H9 (cell line): ENCODE results near the gene PRR29. TPM values are rescaled to one million over a fixed set of nuclear protein-coding genes. Genes with fewer than 3 reads are reported as not detected.

ENCODE experiments used
- DNase-seq: peaks from one replicate; pipeline ENCODE4 v3.0.0-alpha.2; 2017
- H2AFZ ChIP-seq: one replicate; pipeline ENCODE4 v1.6.1; 2013; ENCODE audit warnings: mild to moderate bottlenecking, low read length, control low read depth, moderate library complexity
- H2AK5ac ChIP-seq: 2 replicates; pipeline ENCODE4 v1.6.1; 2013; ENCODE audit warnings: low read length, control low read depth, mixed read lengths; ENCODE audit not compliant: insufficient read length
- H2BK120ac ChIP-seq: one replicate; pipeline ENCODE4 v1.6.1; 2013; ENCODE audit warnings: low read depth, mild to moderate bottlenecking, low read length, control low read depth, inconsistent platforms; ENCODE audit not compliant: poor library complexity, severe bottlenecking
- H2BK12ac ChIP-seq: 2 replicates; pipeline ENCODE4 v1.6.1; 2013; ENCODE audit warnings: low read length, control low read depth, mixed read lengths, low read depth; ENCODE audit not compliant: insufficient read length
- H2BK15ac ChIP-seq: 2 replicates; pipeline ENCODE4 v1.6.1; 2013; ENCODE audit warnings: low read depth, low read length, control low read depth
- H2BK20ac ChIP-seq: one replicate; pipeline ENCODE4 v1.6.1; 2013; ENCODE audit warnings: low read depth, mild to moderate bottlenecking, low read length, control low read depth, inconsistent platforms; ENCODE audit not compliant: poor library complexity, severe bottlenecking
- H2BK5ac ChIP-seq: 2 replicates; pipeline ENCODE4 v1.6.1; 2013; ENCODE audit warnings: low read length, control low read depth, mixed read lengths; ENCODE audit not compliant: insufficient read length
- H3K14ac ChIP-seq: 2 replicates; pipeline ENCODE4 v1.6.1; 2013; ENCODE audit warnings: low read length, control low read depth; ENCODE audit not compliant: insufficient read depth
- H3K18ac ChIP-seq: 2 replicates; pipeline ENCODE4 v1.6.1; 2013; ENCODE audit warnings: low read depth, mild to moderate bottlenecking, mixed read lengths, low read length, control low read depth; ENCODE audit not compliant: insufficient read length
- H3K23ac ChIP-seq: 2 replicates; pipeline ENCODE4 v1.6.1; 2013; ENCODE audit warnings: low read length, control low read depth, mixed read lengths, low read depth; ENCODE audit not compliant: insufficient read length
- H3K23me2 ChIP-seq: 2 replicates; pipeline ENCODE4 v1.6.1; 2013; ENCODE audit warnings: low read depth, mild to moderate bottlenecking, mixed read lengths, low read length, control low read depth; ENCODE audit not compliant: insufficient read length, poor library complexity, severe bottlenecking
- H3K27ac ChIP-seq: 2 replicates; pipeline ENCODE4 v1.5.1; 2013; ENCODE audit warnings: low read length, control low read depth, mixed read lengths, low read depth; ENCODE audit not compliant: insufficient read length
- H3K27me3 ChIP-seq: 2 replicates; pipeline ENCODE4 v1.6.1; 2013; ENCODE audit warnings: low read length, control low read depth, inconsistent platforms; ENCODE audit not compliant: insufficient read depth
- H3K4ac ChIP-seq: 2 replicates; pipeline ENCODE4 v1.6.1; 2013; ENCODE audit warnings: low read depth, mild to moderate bottlenecking, control low read depth, inconsistent platforms, low read length, moderate library complexity
- H3K4me1 ChIP-seq: 2 replicates; pipeline ENCODE4 v1.6.1; 2013; ENCODE audit warnings: low read length, control low read depth, inconsistent platforms; ENCODE audit not compliant: insufficient read depth
- H3K4me2 ChIP-seq: 2 replicates; pipeline ENCODE4 v1.6.1; 2013; ENCODE audit warnings: low read length, control low read depth, mixed read lengths; ENCODE audit not compliant: insufficient read length, insufficient read depth
- H3K56ac ChIP-seq: 2 replicates; pipeline ENCODE4 v1.6.1; 2013; ENCODE audit warnings: low read depth, mild to moderate bottlenecking, mixed read lengths, low read length, control low read depth; ENCODE audit not compliant: insufficient read length
- H3K79me1 ChIP-seq: 2 replicates; pipeline ENCODE4 v1.6.1; 2013; ENCODE audit warnings: low read depth, mild to moderate bottlenecking, moderate library complexity, low read length, control low read depth, inconsistent platforms; ENCODE audit not compliant: insufficient read depth, poor library complexity, severe bottlenecking
- H3K79me2 ChIP-seq: 2 replicates; pipeline ENCODE4 v1.6.1; 2013; ENCODE audit warnings: low read length, control low read depth, inconsistent platforms; ENCODE audit not compliant: insufficient read depth
- H3K9ac ChIP-seq: 2 replicates; pipeline ENCODE4 v1.6.1; 2013; ENCODE audit warnings: low read length, control low read depth, mixed read lengths; ENCODE audit not compliant: insufficient read length; ENCODE audit errors: extremely low read depth
- H3K9me3 ChIP-seq: one replicate; pipeline ENCODE4 v1.6.1; 2013; ENCODE audit warnings: low read depth, low read length, inconsistent platforms; ENCODE audit not compliant: control insufficient read depth
- H3T11ph ChIP-seq: one replicate; pipeline ENCODE4 v1.6.1; 2013; ENCODE audit warnings: mild to moderate bottlenecking, low read length, control low read depth, inconsistent platforms
- H4K20me1 ChIP-seq: one replicate; pipeline ENCODE4 v1.6.1; 2013; ENCODE audit not compliant: control insufficient read depth, insufficient read length, insufficient read depth
- H4K5ac ChIP-seq: 2 replicates; pipeline ENCODE4 v1.6.1; 2013; ENCODE audit warnings: low read depth, mild to moderate bottlenecking, mixed read lengths, low read length, control low read depth; ENCODE audit not compliant: insufficient read length
- H4K8ac ChIP-seq: replicated peaks from 2 replicates; pipeline ENCODE4 v1.6.1; 2013; ENCODE audit warnings: low read length, control low read depth, mixed read lengths, low read depth; ENCODE audit not compliant: insufficient read length
- H4K91ac ChIP-seq: 2 replicates; pipeline ENCODE4 v1.6.1; 2013; ENCODE audit warnings: low read depth, mild to moderate bottlenecking, moderate library complexity, mixed read lengths, low read length, control low read depth; ENCODE audit not compliant: insufficient read length
- H3K27ac Mint-ChIP-seq, 3 experiments: 2 replicates in 2 of 3; 3 replicates in 1 of 3; pipeline ENCODE4 v1.8.0; 2020 to 2021; ENCODE audit warnings: mixed read lengths in 3 of 3, mild to moderate bottlenecking in 1 of 3, moderate library complexity in 1 of 3
- H3K27me3 Mint-ChIP-seq: 2 replicates; pipeline ENCODE4 v1.8.0; 2021; ENCODE audit warnings: low read depth, mild to moderate bottlenecking, moderate library complexity, mixed read lengths
- H3K36me3 Mint-ChIP-seq, 3 experiments: 2 replicates in 2 of 3; 3 replicates in 1 of 3; pipeline ENCODE4 v1.8.0; 2020 to 2021; ENCODE audit warnings: low read depth in 3 of 3, mixed read lengths in 3 of 3; ENCODE audit not compliant: insufficient read depth in 1 of 3
- H3K4me1 Mint-ChIP-seq, 2 experiments: 2 replicates each; pipeline ENCODE4 v1.8.0; 2020; ENCODE audit warnings: mixed read lengths in 2 of 2
- H3K4me3 Mint-ChIP-seq, 2 experiments: 2 replicates in 1 of 2; 3 replicates in 1 of 2; pipeline ENCODE4 v1.8.0; 2020 to 2021; ENCODE audit warnings: mild to moderate bottlenecking in 2 of 2, mixed read lengths in 2 of 2, moderate library complexity in 1 of 2
- H3K9me3 Mint-ChIP-seq, 2 experiments: 2 replicates in 1 of 2; 3 replicates in 1 of 2; pipeline ENCODE4 v1.8.0; 2020; ENCODE audit warnings: mild to moderate bottlenecking in 2 of 2, mixed read lengths in 2 of 2, moderate library complexity in 1 of 2
- WGBS: extraction: QIAGEN DNeasy Blood & Tissue Kit; methylation state at CpG from one replicate; pipeline ENCODE4 v1.1.7; 2013; ENCODE audit warnings: missing lambda C conversion rate, low lambda C conversion rate, mixed read lengths; ENCODE audit not compliant: insufficient read length; ENCODE audit errors: extremely low coverage; 5-methylcytosine and 5-hydroxymethylcytosine counted together
- total RNA-seq: library from RNA; stranded (reverse); gene quantifications from 2 replicates; pipeline ENCODE4 v1.2.1, GENCODE V29; 2021
- TF ChIP-seq, protein P1 (sequence below): fragments of 200-600 bp; sonication (generic); conservative IDR thresholded peaks from 3 replicates; pipeline ENCODE4 v1.8.0; 2021; ENCODE audit warnings: antibody characterized with exemption, mild to moderate bottlenecking

The PRR29 gene
- total RNA-seq, 1 experiment from 2014 or later, result 0.87 TPM

DNA sequence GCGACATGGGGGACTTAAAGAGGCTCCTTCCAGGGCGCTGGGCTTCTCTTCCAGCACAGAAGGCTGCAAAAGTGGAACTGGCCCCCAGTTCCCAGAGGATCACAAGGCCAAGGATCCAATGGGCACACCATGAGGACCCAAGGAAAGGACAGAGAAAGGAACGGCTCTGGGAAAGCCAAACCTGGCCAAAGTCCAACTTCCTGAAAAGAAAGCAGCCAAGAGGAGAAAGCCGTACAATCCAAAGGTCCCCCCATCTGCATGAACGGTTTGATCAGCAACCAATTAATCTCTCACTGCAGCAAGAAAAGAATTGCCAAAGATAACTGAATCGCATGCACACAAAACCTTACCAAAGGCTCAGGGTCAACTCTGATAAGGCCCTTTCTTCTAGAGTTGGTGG lies 42.1 kb downstream of the PRR29 start:
- TF ChIP-seq, protein P1, sequence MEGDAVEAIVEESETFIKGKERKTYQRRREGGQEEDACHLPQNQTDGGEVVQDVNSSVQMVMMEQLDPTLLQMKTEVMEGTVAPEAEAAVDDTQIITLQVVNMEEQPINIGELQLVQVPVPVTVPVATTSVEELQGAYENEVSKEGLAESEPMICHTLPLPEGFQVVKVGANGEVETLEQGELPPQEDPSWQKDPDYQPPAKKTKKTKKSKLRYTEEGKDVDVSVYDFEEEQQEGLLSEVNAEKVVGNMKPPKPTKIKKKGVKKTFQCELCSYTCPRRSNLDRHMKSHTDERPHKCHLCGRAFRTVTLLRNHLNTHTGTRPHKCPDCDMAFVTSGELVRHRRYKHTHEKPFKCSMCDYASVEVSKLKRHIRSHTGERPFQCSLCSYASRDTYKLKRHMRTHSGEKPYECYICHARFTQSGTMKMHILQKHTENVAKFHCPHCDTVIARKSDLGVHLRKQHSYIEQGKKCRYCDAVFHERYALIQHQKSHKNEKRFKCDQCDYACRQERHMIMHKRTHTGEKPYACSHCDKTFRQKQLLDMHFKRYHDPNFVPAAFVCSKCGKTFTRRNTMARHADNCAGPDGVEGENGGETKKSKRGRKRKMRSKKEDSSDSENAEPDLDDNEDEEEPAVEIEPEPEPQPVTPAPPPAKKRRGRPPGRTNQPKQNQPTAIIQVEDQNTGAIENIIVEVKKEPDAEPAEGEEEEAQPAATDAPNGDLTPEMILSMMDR, result no peak
- no peak overlapping the region for H2BK120ac ChIP-seq
- no CpG with 5 or more reads among the region's 6 CpGs for WGBS

More for the DNA sequence above, 42.1 kb downstream of the PRR29 start:
- DNase-seq, result no peak
- Histone ChIP-seq H3K4ac (no peak overlapping the region), H2AFZ (no peak overlapping the region), H4K8ac (no peak overlapping the region), H3K79me2 (no peaks in the 10 kb centered on the region), H3K9ac (no peak overlapping the region), H2BK15ac (no peak overlapping the region), H3K14ac (no peak overlapping the region), H2AK5ac (no peak overlapping the region), H3K23ac (no peak overlapping the region), H2BK5ac (no peak overlapping the region), H3K4me2 (no peak overlapping the region), H3K23me2 (no peaks in the 10 kb centered on the region), H4K5ac (no peak overlapping the region), H4K91ac (no peak overlapping the region), H4K20me1 (no peaks in the 10 kb centered on the region), H3K27me3 (no peaks in the 10 kb centered on the region), H3K4me1 (no peaks in the 10 kb centered on the region), H3K18ac (no peak overlapping the region), H3T11ph (no peak overlapping the region), H3K56ac (no peak overlapping the region), H3K9me3 (no peaks in the 10 kb centered on the region), H2BK20ac (no peak overlapping the region), H3K27ac (no peak overlapping the region), H2BK12ac (no peak overlapping the region), H3K79me1 (no peaks in the 10 kb centered on the region)
- Mint-ChIP-seq H3K9me3 (no peaks in the 10 kb centered on the region), H3K27me3 (no peaks in the 10 kb centered on the region), H3K27ac (no peak overlapping the region), H3K4me1 (peaks cover 4 to 8% of the 10 kb centered on the region in 2 experiments; a peak in 3 of 4 replicates), H3K36me3 (peaks cover 0 to 8% (median 1%) of the 10 kb centered on the region in 3 experiments; a peak in 1 of 7 replicates), H3K4me3 (no peak overlapping the region)
